DOHH2 (cell line): ENCODE measurements around the gene PRKAR1B.

ENCODE experiments used
- H3F3A ChIP-seq: fragments of 200-600 bp; sonication (generic), shearing (Covaris generic); 2 replicates; pipeline ENCODE4 v1.6.0; 2016; ENCODE audit warnings: antibody characterized with exemption, mild to moderate bottlenecking; ENCODE audit not compliant: control insufficient read depth, insufficient read depth
- H3K27ac ChIP-seq: fragments of 200-600 bp; sonication (generic); 2 replicates; pipeline ENCODE4 v1.5.1; 2014; ENCODE audit warnings: low read depth, mild to moderate bottlenecking, low read length, moderate library complexity
- H3K27me3 ChIP-seq: fragments of 200-600 bp; sonication (generic); 2 replicates; pipeline ENCODE4 v1.6.1; 2014; ENCODE audit warnings: mild to moderate bottlenecking, low read length, mixed read lengths; ENCODE audit not compliant: control insufficient read depth
- H3K36me3 ChIP-seq: fragments of 200-600 bp; sonication (generic); 2 replicates; pipeline ENCODE4 v1.6.1; 2014; ENCODE audit warnings: mild to moderate bottlenecking, low read length, moderate library complexity, mixed read lengths; ENCODE audit not compliant: control insufficient read depth
- H3K4me1 ChIP-seq: fragments of 200-600 bp; sonication (generic); 2 replicates; pipeline ENCODE4 v1.6.1; 2014; ENCODE audit warnings: mild to moderate bottlenecking, low read length, mixed read lengths; ENCODE audit not compliant: control insufficient read depth
- H3K4me2 ChIP-seq: fragments of 200-600 bp; sonication (generic); 2 replicates; pipeline ENCODE4 v1.6.0; 2014; ENCODE audit warnings: mild to moderate bottlenecking, low read length, moderate library complexity
- H3K4me3 ChIP-seq: fragments of 200-600 bp; sonication (generic); 2 replicates; pipeline ENCODE4 v1.5.1; 2014; ENCODE audit warnings: mild to moderate bottlenecking, low read length, mixed read lengths
- H3K79me2 ChIP-seq: fragments of 200-600 bp; sonication (generic); 2 replicates; pipeline ENCODE4 v1.6.1; 2014; ENCODE audit warnings: mild to moderate bottlenecking, low read length, mixed read lengths; ENCODE audit not compliant: control insufficient read depth
- H3K9me2 ChIP-seq: fragments of 200-600 bp; sonication (generic); replicated peaks from 2 replicates; pipeline ENCODE4 v1.6.1; 2014; ENCODE audit warnings: mild to moderate bottlenecking, low read length, mixed read lengths; ENCODE audit not compliant: control insufficient read depth
- H3K9me3 ChIP-seq: fragments of 200-600 bp; sonication (generic); 2 replicates; pipeline ENCODE4 v1.6.1; 2014; ENCODE audit warnings: antibody characterized with exemption, low read length, mixed read lengths; ENCODE audit not compliant: control insufficient read depth, insufficient read depth
- H4K20me1 ChIP-seq: fragments of 200-600 bp; sonication (generic); 2 replicates; pipeline ENCODE4 v1.6.0; 2014; ENCODE audit warnings: low read depth, mild to moderate bottlenecking, antibody characterized with exemption, low read length, moderate library complexity; ENCODE audit not compliant: control insufficient read depth, insufficient read depth
- CTCF ChIP-seq: fragments of 200-600 bp; sonication (generic); IDR thresholded peaks from one replicate; pipeline ENCODE4 v1.5.1; 2014; ENCODE audit warnings: antibody characterized with exemption, mild to moderate bottlenecking, low read depth, low read length; ENCODE audit not compliant: poor library complexity, severe bottlenecking
- EZH2phosphoT487 ChIP-seq: fragments of 200-600 bp; sonication (generic); IDR thresholded peaks from 2 replicates; pipeline ENCODE4 v1.6.1; 2017; ENCODE audit warnings: borderline replicate concordance, mild to moderate bottlenecking, antibody characterized with exemption, low read length, moderate library complexity, mixed read lengths

The PRKAR1B gene

GRCh38 chr7:559396-559705, 167.7 kb downstream of the PRKAR1B start:
- TF ChIP-seq EZH2phosphoT487 (no peak), CTCF (no peak)
- no peaks in the 10 kb centered on the region for H3K4me1 ChIP-seq
- H3K27ac ChIP-seq: no peak overlapping the region
- no peaks in the 10 kb centered on the region for H3K9me2 ChIP-seq
- H3K79me2 ChIP-seq: no peaks in the 10 kb centered on the region
- no peak overlapping the region for H3K4me3 ChIP-seq
- no peak overlapping the region for H3K4me2 ChIP-seq
- H3K36me3 ChIP-seq: no peaks in the 10 kb centered on the region
- no peaks in the 10 kb centered on the region for H3F3A ChIP-seq
- H3K27me3 ChIP-seq: no peaks in the 10 kb centered on the region
- no peaks in the 10 kb centered on the region for H4K20me1 ChIP-seq
- H3K9me3 ChIP-seq: peaks cover 12% of the 10 kb centered on the region; the same call in 1 of the 2 replicates

GRCh38 chr7:557558-557881, 169.6 kb downstream of the PRKAR1B start:
- Histone ChIP-seq H3K9me2 (no peaks in the 10 kb centered on the region), H3K4me3 (no peak overlapping the region), H3F3A (no peaks in the 10 kb centered on the region), H3K4me1 (no peaks in the 10 kb centered on the region), H3K9me3 (peaks cover 12% of the 10 kb centered on the region; the same call in 1 of the 2 replicates), H3K27me3 (no peaks in the 10 kb centered on the region), H3K27ac (no peak overlapping the region), H3K36me3 (no peaks in the 10 kb centered on the region), H4K20me1 (no peaks in the 10 kb centered on the region), H3K4me2 (no peak overlapping the region), H3K79me2 (no peaks in the 10 kb centered on the region)
- TF ChIP-seq CTCF (no peak), EZH2phosphoT487 (no peak)

- Histone ChIP-seq H3K27me3 (no peaks in the 10 kb centered on the region), H3K36me3 (no peaks in the 10 kb centered on the region), H3F3A (no peaks in the 10 kb centered on the region), H4K20me1 (no peaks in the 10 kb centered on the region), H3K9me3 (peaks cover 12% of the 10 kb centered on the region; the same call in 1 of the 2 replicates), H3K9me2 (no peaks in the 10 kb centered on the region), H3K27ac (no peak overlapping the region), H3K79me2 (no peaks in the 10 kb centered on the region), H3K4me1 (no peaks in the 10 kb centered on the region), H3K4me3 (no peak overlapping the region), H3K4me2 (no peak overlapping the region)
- TF ChIP-seq EZH2phosphoT487: no peak
- TF ChIP-seq CTCF: no peak
Measured at GRCh38 chr7:556837-557557, 170.1 kb downstream of the PRKAR1B start.
